KMS-11 (cell line): ENCODE results near the gene DPY30.

Experiments
- H2AFZ ChIP-seq: fragments of 200-600 bp; sonication (generic); 2 replicates; pipeline ENCODE4 v1.6.1; 2016; ENCODE audit warnings: antibody characterized with exemption, mixed run types, low read depth
- H3K27ac ChIP-seq: fragments of 200-600 bp; sonication (generic); 2 replicates; pipeline ENCODE4 v1.6.1; 2016; ENCODE audit warnings: mild to moderate bottlenecking, mixed run types
- H3K27me3 ChIP-seq: fragments of 200-600 bp; sonication (generic); 2 replicates; pipeline ENCODE4 v1.6.1; 2017; ENCODE audit warnings: mild to moderate bottlenecking, low read depth, mixed run types, moderate library complexity; ENCODE audit not compliant: insufficient read depth
- H3K36me3 ChIP-seq: fragments of 200-600 bp; sonication (generic); 2 replicates; pipeline ENCODE4 v1.6.1; 2017; ENCODE audit warnings: mild to moderate bottlenecking, mixed run types; ENCODE audit not compliant: insufficient read depth
- H3K4me1 ChIP-seq: fragments of 200-600 bp; sonication (generic); 2 replicates; pipeline ENCODE4 v1.6.1; 2016; ENCODE audit warnings: mild to moderate bottlenecking, low read depth, mixed run types; ENCODE audit not compliant: poor library complexity, severe bottlenecking
- H3K4me2 ChIP-seq: fragments of 200-600 bp; sonication (generic); 2 replicates; pipeline ENCODE4 v1.7.0; 2016; ENCODE audit warnings: mild to moderate bottlenecking, mixed run types
- H3K4me3 ChIP-seq: fragments of 200-600 bp; sonication (generic); IDR thresholded peaks from 2 replicates; pipeline ENCODE4 v1.6.1; 2017; ENCODE audit warnings: low read depth, low read length, mixed read lengths; ENCODE audit not compliant: insufficient read depth
- H3K79me2 ChIP-seq: fragments of 200-600 bp; sonication (generic); 2 replicates; pipeline ENCODE4 v1.6.1; 2016; ENCODE audit warnings: low read depth, mixed run types; ENCODE audit not compliant: insufficient read depth
- H3K9ac ChIP-seq: fragments of 200-600 bp; sonication (generic); 2 replicates; pipeline ENCODE4 v1.6.1; 2016; ENCODE audit warnings: mild to moderate bottlenecking, mixed run types
- H4K20me1 ChIP-seq: fragments of 200-600 bp; sonication (generic); 2 replicates; pipeline ENCODE4 v1.6.1; 2016; ENCODE audit warnings: mild to moderate bottlenecking, mixed run types; ENCODE audit not compliant: insufficient read depth
- CTCF ChIP-seq: fragments of 200-600 bp; sonication (generic); conservative IDR thresholded peaks from 2 replicates; pipeline ENCODE4 v1.6.1; 2017; ENCODE audit warnings: low read depth, mild to moderate bottlenecking, antibody characterized with exemption, low read length, moderate library complexity, mixed read lengths

DPY30 gene

GRCh38 chr2:31980674-31981356 is 58.8 kb downstream of the DPY30 start:
- Histone ChIP-seq H3K27me3 (no peaks in the 10 kb centered on the region), H3K79me2 (peaks cover 97% of the 10 kb centered on the region), H3K4me2 (no peak overlapping the region), H3K27ac (peak overlapping the region; percentile 3; the same call in 1 of the 2 replicates), H4K20me1 (0 out of 2 replicates have a peak, but pooled peaks cover 8% of the 10 kb centered on the region), H3K4me1 (peaks cover 28% of the 10 kb centered on the region), H3K36me3 (no peaks in the 10 kb centered on the region), H3K4me3 (no peak overlapping the region), H2AFZ (no peak overlapping the region), H3K9ac (no peak overlapping the region)
- no peak for TF ChIP-seq CTCF

GRCh38 chr2:31979956-31980355 is 59.6 kb downstream of the DPY30 start:
- H3K4me3 ChIP-seq, result no peak overlapping the region
- no peak overlapping the region for H2AFZ ChIP-seq
- H3K9ac ChIP-seq, result no peak overlapping the region
- no peak overlapping the region for H3K4me2 ChIP-seq
- TF ChIP-seq CTCF, result no peak
- no peaks in the 10 kb centered on the region for H3K36me3 ChIP-seq
- H3K4me1 ChIP-seq, result peaks cover 37% of the 10 kb centered on the region
- peaks cover 14% of the 10 kb centered on the region; the same call in 1 of the 2 replicates for H4K20me1 ChIP-seq
- H3K79me2 ChIP-seq, result peaks cover 97% of the 10 kb centered on the region
- H3K27me3 ChIP-seq, result no peaks in the 10 kb centered on the region
- H3K27ac ChIP-seq, result no peak overlapping the region

- Histone ChIP-seq H4K20me1 (peaks cover 16% of the 10 kb centered on the region), H3K4me1 (peaks cover 46% of the 10 kb centered on the region), H3K4me2 (no peak overlapping the region), H3K79me2 (peaks cover 97% of the 10 kb centered on the region), H3K27ac (no peak overlapping the region), H3K36me3 (no peaks in the 10 kb centered on the region), H3K27me3 (no peaks in the 10 kb centered on the region), H3K9ac (no peak overlapping the region), H2AFZ (no peak overlapping the region), H3K4me3 (no peak overlapping the region)
- TF ChIP-seq CTCF, result no peak
Measured at GRCh38 chr2:31979018-31979417, 60.6 kb downstream of the DPY30 start.

DNA sequence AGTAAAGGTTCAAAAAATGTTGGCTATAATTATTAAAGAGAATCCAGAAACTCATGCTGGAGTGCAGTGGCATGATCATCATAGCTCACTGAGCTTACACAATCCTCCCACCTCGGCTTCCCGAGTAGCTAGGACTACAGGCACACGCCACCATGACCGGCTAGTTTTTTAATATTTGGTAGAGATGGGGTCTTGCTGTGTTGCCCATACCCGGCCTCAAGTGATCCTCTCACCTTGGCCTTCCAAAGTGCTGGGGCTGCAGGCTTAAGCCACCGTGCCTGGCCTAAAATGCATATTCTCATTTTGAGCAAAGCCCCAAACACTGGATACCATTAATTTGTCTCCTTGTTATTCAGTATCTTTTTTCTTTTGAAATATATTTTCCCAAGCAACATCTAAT is 61.2 kb downstream of the DPY30 start:
- Histone ChIP-seq H3K79me2 (peaks cover 97% of the 10 kb centered on the region), H4K20me1 (peaks cover 16% of the 10 kb centered on the region), H3K4me2 (no peak overlapping the region), H3K4me3 (no peak overlapping the region), H3K27ac (no peak overlapping the region), H3K9ac (no peak overlapping the region), H3K4me1 (peaks cover 52% of the 10 kb centered on the region), H3K36me3 (no peaks in the 10 kb centered on the region), H2AFZ (no peak overlapping the region), H3K27me3 (no peaks in the 10 kb centered on the region)
- TF ChIP-seq CTCF, result no peak
